OCI-LY3 (cell line): ENCODE data around the gene LCK.

ENCODE experiments used
- EZH2phosphoT487 ChIP-seq: fragments of 200-600 bp; shearing (Covaris generic); IDR thresholded peaks from 2 replicates; pipeline ENCODE4 v1.6.1; 2018; ENCODE audit warnings: antibody characterized with exemption, mixed run types, low read depth
- TF ChIP-seq, protein P1 (sequence below): fragments of 200-600, 300-600 bp; sonication (generic); IDR thresholded peaks from 2 replicates; pipeline ENCODE4 v1.5.1; 2014; ENCODE audit warnings: antibody characterized with exemption, low read length, low read depth

- TF ChIP-seq, protein P1, sequence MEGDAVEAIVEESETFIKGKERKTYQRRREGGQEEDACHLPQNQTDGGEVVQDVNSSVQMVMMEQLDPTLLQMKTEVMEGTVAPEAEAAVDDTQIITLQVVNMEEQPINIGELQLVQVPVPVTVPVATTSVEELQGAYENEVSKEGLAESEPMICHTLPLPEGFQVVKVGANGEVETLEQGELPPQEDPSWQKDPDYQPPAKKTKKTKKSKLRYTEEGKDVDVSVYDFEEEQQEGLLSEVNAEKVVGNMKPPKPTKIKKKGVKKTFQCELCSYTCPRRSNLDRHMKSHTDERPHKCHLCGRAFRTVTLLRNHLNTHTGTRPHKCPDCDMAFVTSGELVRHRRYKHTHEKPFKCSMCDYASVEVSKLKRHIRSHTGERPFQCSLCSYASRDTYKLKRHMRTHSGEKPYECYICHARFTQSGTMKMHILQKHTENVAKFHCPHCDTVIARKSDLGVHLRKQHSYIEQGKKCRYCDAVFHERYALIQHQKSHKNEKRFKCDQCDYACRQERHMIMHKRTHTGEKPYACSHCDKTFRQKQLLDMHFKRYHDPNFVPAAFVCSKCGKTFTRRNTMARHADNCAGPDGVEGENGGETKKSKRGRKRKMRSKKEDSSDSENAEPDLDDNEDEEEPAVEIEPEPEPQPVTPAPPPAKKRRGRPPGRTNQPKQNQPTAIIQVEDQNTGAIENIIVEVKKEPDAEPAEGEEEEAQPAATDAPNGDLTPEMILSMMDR = no peak
- TF ChIP-seq EZH2phosphoT487 = no peak
These were observed 26.8 kb upstream of the LCK start for GRCh38 chr1:32224285-32224684.
